Measurements from ENCODE around the gene HDAC1.
"Not testable (repeated sequence)": the region's sequence is repeated elsewhere in the genome, so short reads cannot be mapped to it uniquely, and the experiment has no call there.

HDAC1 gene

DNA sequence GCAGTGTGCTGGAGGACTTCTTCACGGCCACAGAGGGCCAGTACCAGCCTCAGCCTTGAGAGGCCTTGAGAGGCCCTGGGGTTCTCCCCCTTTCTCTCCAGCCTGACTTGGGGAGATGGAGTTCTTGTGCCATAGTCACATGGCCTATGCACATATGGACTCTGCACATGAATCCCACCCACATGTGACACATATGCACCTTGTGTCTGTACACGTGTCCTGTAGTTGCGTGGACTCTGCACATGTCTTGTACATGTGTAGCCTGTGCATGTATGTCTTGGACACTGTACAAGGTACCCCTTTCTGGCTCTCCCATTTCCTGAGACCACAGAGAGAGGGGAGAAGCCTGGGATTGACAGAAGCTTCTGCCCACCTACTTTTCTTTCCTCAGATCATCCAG is 6.2 kb upstream of the HDAC1 start:
- Histone ChIP-seq H3K4me3 (IDR thresholded peaks at IDR 0.05; ENCODE audit: insufficient read depth, low read depth, low read length) (no peak overlapping the region), H3K4me1 (ENCODE audit: low read depth, poor library complexity, severe bottlenecking) (no peaks in the 10 kb centered on the region), H3K4me2 (no peak overlapping the region), H3K79me2 (ENCODE audit: insufficient read depth, low read depth) (no peaks in the 10 kb centered on the region), H2AFZ (ENCODE audit: low read depth) (no peak overlapping the region), H3K27ac (no peak overlapping the region), H4K20me1 (ENCODE audit: insufficient read depth) (no peaks in the 10 kb centered on the region), H3K27me3 (ENCODE audit: insufficient read depth, low read depth) (no peaks in the 10 kb centered on the region), H3K9ac (no peak overlapping the region), H3K36me3 (ENCODE audit: insufficient read depth) (no peaks in the 10 kb centered on the region)
- TF ChIP-seq, protein P1, sequence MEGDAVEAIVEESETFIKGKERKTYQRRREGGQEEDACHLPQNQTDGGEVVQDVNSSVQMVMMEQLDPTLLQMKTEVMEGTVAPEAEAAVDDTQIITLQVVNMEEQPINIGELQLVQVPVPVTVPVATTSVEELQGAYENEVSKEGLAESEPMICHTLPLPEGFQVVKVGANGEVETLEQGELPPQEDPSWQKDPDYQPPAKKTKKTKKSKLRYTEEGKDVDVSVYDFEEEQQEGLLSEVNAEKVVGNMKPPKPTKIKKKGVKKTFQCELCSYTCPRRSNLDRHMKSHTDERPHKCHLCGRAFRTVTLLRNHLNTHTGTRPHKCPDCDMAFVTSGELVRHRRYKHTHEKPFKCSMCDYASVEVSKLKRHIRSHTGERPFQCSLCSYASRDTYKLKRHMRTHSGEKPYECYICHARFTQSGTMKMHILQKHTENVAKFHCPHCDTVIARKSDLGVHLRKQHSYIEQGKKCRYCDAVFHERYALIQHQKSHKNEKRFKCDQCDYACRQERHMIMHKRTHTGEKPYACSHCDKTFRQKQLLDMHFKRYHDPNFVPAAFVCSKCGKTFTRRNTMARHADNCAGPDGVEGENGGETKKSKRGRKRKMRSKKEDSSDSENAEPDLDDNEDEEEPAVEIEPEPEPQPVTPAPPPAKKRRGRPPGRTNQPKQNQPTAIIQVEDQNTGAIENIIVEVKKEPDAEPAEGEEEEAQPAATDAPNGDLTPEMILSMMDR (conservative IDR thresholded peaks at IDR 0.05; ENCODE audit: low read depth, low read length): no peak

- H3K27ac ChIP-seq: no peak overlapping the region
- no peak overlapping the region for H3K9ac ChIP-seq
- no peaks in the 10 kb centered on the region for H3K27me3 ChIP-seq (ENCODE audit: insufficient read depth, low read depth)
- no peaks in the 10 kb centered on the region for H4K20me1 ChIP-seq (ENCODE audit: insufficient read depth)
- no peak overlapping the region for H3K4me3 ChIP-seq (IDR thresholded peaks at IDR 0.05; ENCODE audit: insufficient read depth, low read depth, low read length)
- H3K4me2 ChIP-seq: no peak overlapping the region
- H3K36me3 ChIP-seq (ENCODE audit: insufficient read depth): no peaks in the 10 kb centered on the region
- H2AFZ ChIP-seq (ENCODE audit: low read depth): no peak overlapping the region
- H3K79me2 ChIP-seq (ENCODE audit: insufficient read depth, low read depth): no peaks in the 10 kb centered on the region
- TF ChIP-seq, protein P1 (conservative IDR thresholded peaks at IDR 0.05; ENCODE audit: low read depth, low read length): no peak
- peaks cover 9% of the 10 kb centered on the region for H3K4me1 ChIP-seq (ENCODE audit: low read depth, poor library complexity, severe bottlenecking)
Observed at GRCh38 chr1:32286763-32287162, 5.1 kb upstream of the HDAC1 start.

GRCh38 chr1:32289256-32289655 is 2.6 kb upstream of the HDAC1 start:
- H3K27ac ChIP-seq: no peak overlapping the region
- H3K4me2 ChIP-seq: no peak overlapping the region
- no peaks in the 10 kb centered on the region for H3K36me3 ChIP-seq (ENCODE audit: insufficient read depth)
- no peaks in the 10 kb centered on the region for H4K20me1 ChIP-seq (ENCODE audit: insufficient read depth)
- peaks cover 20% of the 10 kb centered on the region for H3K4me1 ChIP-seq (ENCODE audit: low read depth, poor library complexity, severe bottlenecking)
- H3K79me2 ChIP-seq (ENCODE audit: insufficient read depth, low read depth): peaks cover 23% of the 10 kb centered on the region
- no peak overlapping the region for H3K9ac ChIP-seq
- no peak overlapping the region for H3K4me3 ChIP-seq (IDR thresholded peaks at IDR 0.05; ENCODE audit: insufficient read depth, low read depth, low read length)
- H3K27me3 ChIP-seq (ENCODE audit: insufficient read depth, low read depth): no peaks in the 10 kb centered on the region
- H2AFZ ChIP-seq (ENCODE audit: low read depth): no peak overlapping the region
- TF ChIP-seq, protein P1 (conservative IDR thresholded peaks at IDR 0.05; ENCODE audit: low read depth, low read length): no peak

DNA sequence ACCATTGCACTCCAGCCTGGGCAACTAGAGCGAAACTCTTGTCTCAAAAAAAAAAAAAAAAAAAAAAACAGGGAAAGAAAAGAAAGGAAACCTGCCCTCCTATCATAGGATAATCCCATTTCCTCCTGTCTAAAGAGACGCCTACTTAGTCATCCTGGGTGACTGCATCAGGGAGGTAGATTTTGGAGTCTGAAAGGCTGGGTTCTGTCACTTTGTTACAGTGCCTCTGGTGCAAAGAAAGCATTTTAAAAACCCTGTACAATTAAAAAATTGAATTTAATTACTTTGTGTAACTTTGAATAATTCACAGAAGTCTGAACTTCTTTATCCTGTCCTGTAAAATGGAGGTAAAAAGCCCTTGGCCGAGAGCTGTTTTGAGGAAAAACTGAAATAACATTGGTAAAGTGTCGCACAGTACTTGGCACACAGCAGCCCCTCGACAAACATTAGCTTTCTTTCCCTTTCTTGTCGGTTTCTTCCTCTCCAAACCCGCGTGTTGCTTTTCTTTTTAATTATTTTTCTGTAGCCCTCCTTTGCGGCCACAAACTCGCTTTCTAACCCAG is 657 bp upstream of the HDAC1 start:
- TF ChIP-seq, protein P1 (conservative IDR thresholded peaks at IDR 0.05; ENCODE audit: low read depth, low read length): no peak

GRCh38 chr1:32298211-32298610 is 6.3 kb downstream of the HDAC1 start:
- not testable (repeated sequence) for H4K20me1 ChIP-seq (ENCODE audit: insufficient read depth)

More for the DNA sequence above, 657 bp upstream of the HDAC1 start:
- Histone ChIP-seq H3K36me3 (ENCODE audit: insufficient read depth) (no peaks in the 10 kb centered on the region), H3K9ac (peak overlapping the region; percentile 66), H3K79me2 (ENCODE audit: insufficient read depth, low read depth) (peaks cover 42% of the 10 kb centered on the region), H3K4me3 (IDR thresholded peaks at IDR 0.05; ENCODE audit: insufficient read depth, low read depth, low read length) (no peak overlapping the region), H2AFZ (ENCODE audit: low read depth) (peak overlapping the region; percentile 89), H4K20me1 (ENCODE audit: insufficient read depth) (no peaks in the 10 kb centered on the region), H3K27me3 (ENCODE audit: insufficient read depth, low read depth) (no peaks in the 10 kb centered on the region), H3K4me1 (ENCODE audit: low read depth, poor library complexity, severe bottlenecking) (peaks cover 30% of the 10 kb centered on the region), H3K27ac (peak overlapping the region; percentile 76), H3K4me2 (peak overlapping the region; percentile 78)

More at GRCh38 chr1:32298211-32298610, 6.3 kb downstream of the HDAC1 start:
- not testable (repeated sequence) for H3K9ac ChIP-seq; H3K4me2 ChIP-seq; H3K27ac ChIP-seq; H3K27me3 ChIP-seq (ENCODE audit: insufficient read depth, low read depth); H3K36me3 ChIP-seq (ENCODE audit: insufficient read depth); H2AFZ ChIP-seq (ENCODE audit: low read depth); H3K4me3 ChIP-seq (IDR thresholded peaks at IDR 0.05; ENCODE audit: insufficient read depth, low read depth, low read length)
- Histone ChIP-seq H3K4me1 (ENCODE audit: low read depth, poor library complexity, severe bottlenecking) (peaks cover 15% of the 10 kb centered on the region), H3K79me2 (ENCODE audit: insufficient read depth, low read depth) (peaks cover 69% of the 10 kb centered on the region)

Measured in KMS-11 (cell line).